SU-DHL-6 (cell line): ENCODE measurements around the gene CXCL6.

Experiments used
- CTCF ChIP-seq: fragments of 200-600 bp; sonication (generic); IDR thresholded peaks from one replicate; pipeline ENCODE4 v1.5.1; 2017; ENCODE audit warnings: antibody characterized with exemption, mild to moderate bottlenecking, low read length, moderate library complexity; ENCODE audit not compliant: insufficient read depth, poor library complexity, severe bottlenecking
- EZH2phosphoT487 ChIP-seq: fragments of 200-600 bp; sonication (generic), shearing (Covaris generic); conservative IDR thresholded peaks from 2 replicates; pipeline ENCODE4 v1.6.1; 2018; ENCODE audit warnings: mild to moderate bottlenecking, antibody characterized with exemption, low read length, moderate library complexity, mixed read lengths

GRCh38 chr4:73853718-73854473 is 17.4 kb downstream of the CXCL6 start:
- TF ChIP-seq CTCF: no peak
- TF ChIP-seq EZH2phosphoT487: no peak
